GM19099 (cell line): ENCODE results near the gene MSRB3.

Source experiments
- POLR2A ChIP-seq: IDR thresholded peaks from 3 replicates; pipeline ENCODE4 v1.6.1; 2011; ENCODE audit warnings: low read depth; ENCODE audit not compliant: insufficient read length; ENCODE audit errors: extremely low read depth

The MSRB3 gene

GRCh38 chr12:65333649-65334048 is 55.2 kb downstream of the MSRB3 start:
- TF ChIP-seq POLR2A = no peak

- TF ChIP-seq POLR2A = no peak
Observed at GRCh38 chr12:65334521-65334920, 56.0 kb downstream of the MSRB3 start.

GRCh38 chr12:65335021-65335714 is 56.7 kb downstream of the MSRB3 start:
- no peak for TF ChIP-seq POLR2A

- no peak for TF ChIP-seq POLR2A
Observed at GRCh38 chr12:65335981-65336380, 57.5 kb downstream of the MSRB3 start.

- no peak for TF ChIP-seq POLR2A
Observed at GRCh38 chr12:65339161-65339560, 60.7 kb downstream of the MSRB3 start.

GRCh38 chr12:65343230-65343629 is 64.7 kb downstream of the MSRB3 start:
- no peak for TF ChIP-seq POLR2A

GRCh38 chr12:65343801-65344200 is 65.3 kb downstream of the MSRB3 start:
- TF ChIP-seq POLR2A = no peak

GRCh38 chr12:65355461-65355860 is 77.0 kb downstream of the MSRB3 start:
- no peak for TF ChIP-seq POLR2A

- no peak for TF ChIP-seq POLR2A
Observed at GRCh38 chr12:65362234-65363031, 84.0 kb downstream of the MSRB3 start.

GRCh38 chr12:65364046-65364445 is 85.6 kb downstream of the MSRB3 start:
- no peak for TF ChIP-seq POLR2A

GRCh38 chr12:65367396-65367795 is 88.9 kb downstream of the MSRB3 start:
- TF ChIP-seq POLR2A = no peak

- no peak for TF ChIP-seq POLR2A
Observed at GRCh38 chr12:65368055-65368454, 89.6 kb downstream of the MSRB3 start.

GRCh38 chr12:65372574-65372973 is 94.1 kb downstream of the MSRB3 start:
- TF ChIP-seq POLR2A = no peak

- no peak for TF ChIP-seq POLR2A
Observed at GRCh38 chr12:65384240-65384639, 105.8 kb downstream of the MSRB3 start.

GRCh38 chr12:65387396-65387795 is 108.9 kb downstream of the MSRB3 start:
- no peak for TF ChIP-seq POLR2A

GRCh38 chr12:65389436-65389835 is 111.0 kb downstream of the MSRB3 start:
- TF ChIP-seq POLR2A = no peak
